Bronchial epithelial cell (primary cell): ENCODE measurements around the gene FERMT2. TPM values are rescaled to one million over a fixed set of nuclear protein-coding genes. Genes with fewer than 3 reads are reported as not detected.
A peak's percentile ranks its signal among the peaks of the same experiment; 100 is the strongest.
"Not testable (repeated sequence)": the region's sequence is repeated elsewhere in the genome, so short reads cannot be mapped to it uniquely, and the experiment has no call there.

Experiments used
- DNase-seq: peaks from one replicate; pipeline ENCODE4 v3.0.0-alpha.2; 2010; ENCODE audit warnings: low read depth
- FAIRE-seq: peaks from 2 replicates; lab custom pipeline; 2011; peaks lifted over from hg19 to GRCh38; lab: Jason Lieb, UNC
- H3K27me3 ChIP-seq: 2 replicates; pipeline ENCODE4 v1.5.1; 2011; ENCODE audit warnings: low read length; ENCODE audit not compliant: control insufficient read depth, insufficient read depth
- H3K36me3 ChIP-seq: 2 replicates; pipeline ENCODE4 v1.5.1; 2011; ENCODE audit warnings: low read length; ENCODE audit not compliant: control insufficient read depth, insufficient read depth
- H3K4me3 ChIP-seq: 2 replicates; pipeline ENCODE4 v1.5.1; 2011; ENCODE audit warnings: mild to moderate bottlenecking, low read depth, low read length, control low read depth
- total RNA-seq: library from RNA; depleted of rRNA; stranded (reverse); fragments of >200 nt; gene quantifications from 2 replicates; pipeline ENCODE4 v1.2.1, GENCODE V29; 2014
- TF ChIP-seq, protein P1 (sequence below): IDR thresholded peaks from 2 replicates; pipeline ENCODE4 v1.5.1; 2011; ENCODE audit warnings: mild to moderate bottlenecking, moderate library complexity, low read length, control low read depth, inconsistent platforms; ENCODE audit not compliant: insufficient read depth, severe bottlenecking

Gene FERMT2
- total RNA-seq, 1 donor from 2014 or later: 24.0 TPM

DNA sequence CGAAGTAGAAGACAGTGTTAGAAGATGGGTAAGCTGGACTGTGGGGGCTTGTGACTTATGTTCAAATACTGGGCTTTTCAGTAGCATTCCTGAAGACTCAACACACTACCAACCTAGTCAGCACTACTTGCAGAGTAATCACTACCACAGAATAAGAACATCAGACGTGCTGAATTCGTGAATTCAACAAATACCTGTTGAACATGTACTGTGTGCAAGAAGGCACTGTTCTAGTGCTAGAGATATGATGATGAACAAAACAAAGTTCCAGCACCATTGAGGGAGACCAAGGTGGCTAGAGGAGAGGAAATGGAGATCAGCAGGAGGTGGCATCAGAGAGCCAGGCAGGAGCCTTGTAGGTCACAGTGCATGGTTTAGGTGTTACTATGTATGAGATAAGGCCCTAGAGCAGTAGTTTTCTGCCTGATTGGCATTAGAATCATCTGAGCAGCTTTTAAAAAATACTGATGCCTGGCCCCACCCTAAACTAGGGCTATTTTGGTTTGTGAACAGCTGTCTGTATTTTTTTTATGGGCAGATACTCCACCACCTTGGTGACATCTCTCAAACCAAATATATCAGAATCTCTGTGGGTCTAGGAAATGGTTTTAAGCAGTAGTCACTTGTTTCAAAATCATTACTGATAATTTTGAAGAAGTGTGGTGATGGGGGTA, 26.8 kb downstream of the FERMT2 start:
- Histone ChIP-seq H3K4me3 (no peak overlapping the region), H3K36me3 (no peaks in the 10 kb centered on the region), H3K27me3 (no peaks in the 10 kb centered on the region)
- TF ChIP-seq, protein P1, sequence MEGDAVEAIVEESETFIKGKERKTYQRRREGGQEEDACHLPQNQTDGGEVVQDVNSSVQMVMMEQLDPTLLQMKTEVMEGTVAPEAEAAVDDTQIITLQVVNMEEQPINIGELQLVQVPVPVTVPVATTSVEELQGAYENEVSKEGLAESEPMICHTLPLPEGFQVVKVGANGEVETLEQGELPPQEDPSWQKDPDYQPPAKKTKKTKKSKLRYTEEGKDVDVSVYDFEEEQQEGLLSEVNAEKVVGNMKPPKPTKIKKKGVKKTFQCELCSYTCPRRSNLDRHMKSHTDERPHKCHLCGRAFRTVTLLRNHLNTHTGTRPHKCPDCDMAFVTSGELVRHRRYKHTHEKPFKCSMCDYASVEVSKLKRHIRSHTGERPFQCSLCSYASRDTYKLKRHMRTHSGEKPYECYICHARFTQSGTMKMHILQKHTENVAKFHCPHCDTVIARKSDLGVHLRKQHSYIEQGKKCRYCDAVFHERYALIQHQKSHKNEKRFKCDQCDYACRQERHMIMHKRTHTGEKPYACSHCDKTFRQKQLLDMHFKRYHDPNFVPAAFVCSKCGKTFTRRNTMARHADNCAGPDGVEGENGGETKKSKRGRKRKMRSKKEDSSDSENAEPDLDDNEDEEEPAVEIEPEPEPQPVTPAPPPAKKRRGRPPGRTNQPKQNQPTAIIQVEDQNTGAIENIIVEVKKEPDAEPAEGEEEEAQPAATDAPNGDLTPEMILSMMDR: peak; percentile 8
- DNase-seq (no peak), FAIRE-seq (no peak)

DNA sequence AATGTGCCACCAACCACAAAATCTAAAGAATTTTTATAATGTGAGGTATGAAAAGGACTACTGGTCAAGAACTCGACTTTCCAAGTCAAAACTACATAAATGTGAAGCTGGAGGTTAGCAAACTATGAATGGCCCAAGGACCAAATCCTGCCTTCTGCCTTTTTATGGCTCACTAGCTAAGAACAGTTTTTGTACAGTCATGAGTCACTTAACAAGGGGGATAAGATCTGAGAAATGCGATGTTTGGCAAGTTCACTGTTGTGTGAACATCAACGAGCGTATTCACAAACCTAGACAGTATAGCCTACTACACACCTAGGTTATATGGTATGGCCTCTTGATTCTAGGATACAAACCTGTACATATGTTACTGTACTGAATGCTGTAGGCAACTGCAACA, 28.2 kb downstream of the FERMT2 start:
- TF ChIP-seq, protein P1: no peak
- DNase-seq (no peak), FAIRE-seq (no peak)
- Histone ChIP-seq H3K27me3 (no peaks in the 10 kb centered on the region), H3K36me3 (no peaks in the 10 kb centered on the region), H3K4me3 (no peak overlapping the region)

DNA sequence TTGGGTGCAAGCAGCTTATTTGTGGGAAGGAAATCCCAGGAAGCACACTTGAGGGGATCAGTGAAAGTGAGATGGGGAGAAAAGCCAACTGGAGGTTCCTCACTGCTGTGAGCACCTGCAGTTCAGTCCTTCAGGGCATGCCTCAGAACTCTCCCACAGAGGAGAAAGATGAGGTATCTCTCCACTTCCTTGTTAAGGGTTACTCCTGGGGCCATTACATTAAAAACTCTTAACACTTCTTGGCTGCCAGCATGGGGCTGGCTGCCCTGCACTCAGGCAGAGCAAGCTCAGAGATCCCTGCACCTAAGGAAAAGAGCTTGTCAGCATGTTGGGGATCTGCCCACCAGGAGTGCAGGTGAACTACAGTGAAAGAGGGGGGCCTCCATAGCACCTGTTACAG, 28.8 kb downstream of the FERMT2 start:
- no peak overlapping the region for H3K4me3 ChIP-seq
- no peak for DNase-seq
- H3K36me3 ChIP-seq: no peaks in the 10 kb centered on the region
- H3K27me3 ChIP-seq: no peaks in the 10 kb centered on the region
- no peak for FAIRE-seq
- TF ChIP-seq, protein P1: no peak

DNA sequence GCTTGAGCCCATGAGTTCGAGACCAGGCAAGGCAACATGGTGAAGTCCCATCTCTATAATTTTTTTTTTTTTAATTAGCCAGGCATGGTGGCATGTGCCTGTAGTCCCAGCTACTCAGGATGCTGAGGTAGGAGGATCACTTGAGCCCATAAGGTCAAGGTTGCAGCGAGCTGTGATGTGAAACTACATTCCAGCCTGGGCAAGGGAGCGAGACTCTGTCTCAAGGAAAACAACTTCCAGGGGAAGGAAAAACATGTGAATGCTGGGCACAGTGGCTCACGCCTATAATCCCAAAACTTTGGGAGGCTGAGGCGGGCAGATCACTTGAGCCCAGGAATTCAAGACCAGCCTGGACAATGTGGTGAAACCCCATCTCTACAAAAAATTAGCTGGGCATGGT, 30.4 kb downstream of the FERMT2 start:
- not testable (repeated sequence) for H3K36me3 ChIP-seq, DNase-seq, FAIRE-seq, H3K27me3 ChIP-seq, H3K4me3 ChIP-seq

DNA sequence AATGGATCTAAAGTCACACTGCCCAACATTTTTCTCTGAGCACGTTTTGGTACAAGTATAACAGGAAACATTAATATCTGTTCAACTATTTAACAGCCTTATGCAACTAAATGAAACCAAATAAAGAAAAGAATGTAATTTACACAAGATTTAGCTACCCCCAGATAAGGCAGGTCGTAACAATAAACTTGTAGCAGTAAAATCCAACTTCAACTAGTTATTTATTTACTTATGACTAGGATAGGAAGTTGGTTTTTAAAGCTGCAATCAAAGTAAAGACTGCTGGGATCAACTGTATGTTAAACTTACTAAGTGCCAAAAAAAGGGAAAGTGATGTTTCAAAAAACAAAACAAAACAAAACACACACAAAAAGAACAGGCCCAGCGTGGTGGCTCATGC, 30.9 kb downstream of the FERMT2 start:
- FAIRE-seq: no peak
- H3K4me3 ChIP-seq: no peak overlapping the region
- peak; percentile 39 for DNase-seq
- no peaks in the 10 kb centered on the region for H3K36me3 ChIP-seq
- H3K27me3 ChIP-seq: no peaks in the 10 kb centered on the region
- TF ChIP-seq, protein P1: no peak

DNA sequence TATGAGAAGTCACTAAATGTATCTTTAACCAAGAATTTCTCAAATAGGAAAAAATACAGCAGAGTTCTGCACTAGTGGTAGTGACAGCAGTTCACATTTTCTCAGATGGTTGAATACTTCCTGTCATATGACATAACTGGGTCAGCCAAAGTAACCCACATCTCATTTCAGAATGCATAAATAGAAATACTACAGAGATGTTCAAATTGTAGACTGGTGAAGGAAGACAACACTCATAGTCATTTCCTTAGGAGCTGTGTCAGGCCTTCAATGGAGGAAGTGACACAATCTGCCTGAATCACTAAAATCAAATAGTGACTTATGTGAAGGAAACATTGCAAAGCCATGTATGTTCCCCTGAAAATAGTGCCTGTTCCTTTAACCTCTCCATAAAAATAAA, 32.4 kb downstream of the FERMT2 start:
- DNase-seq: peak; percentile 92
- no peaks in the 10 kb centered on the region for H3K36me3 ChIP-seq
- no peak overlapping the region for H3K4me3 ChIP-seq
- TF ChIP-seq, protein P1: no peak
- FAIRE-seq: no peak
- no peaks in the 10 kb centered on the region for H3K27me3 ChIP-seq
